BLaER1 treated with 17β-estradiol and CSF1 and Interleukin-3, amounts not matched to agents 10 nM and 100 nM (cell line): ENCODE measurements around the gene RETREG2.
A peak's percentile ranks its signal among the peaks of the same experiment; 100 is the strongest.
"Not testable (repeated sequence)": the region's sequence is repeated elsewhere in the genome, so short reads cannot be mapped to it uniquely, and the experiment has no call there.

ENCODE experiments used
- H3K27ac ChIP-seq, 11 experiments: shearing (Covaris generic); formaldehyde crosslinking; 2 replicates each; pipeline ENCODE4 v1.8.1; 2022
- H3K27me3 ChIP-seq, 11 experiments: shearing (Covaris generic); formaldehyde crosslinking; 2 replicates each; pipeline ENCODE4 v1.8.1; 2022
- H3K36me3 ChIP-seq, 11 experiments: shearing (Covaris generic); formaldehyde crosslinking; 2 replicates each; pipeline ENCODE4 v1.8.1; 2022
- H3K4me1 ChIP-seq, 10 experiments: shearing (Covaris generic); formaldehyde crosslinking; 2 replicates each; pipeline ENCODE4 v1.8.1; 2022
- H3K4me2 ChIP-seq, 11 experiments: shearing (Covaris generic); formaldehyde crosslinking; 2 replicates each; pipeline ENCODE4 v1.8.1; 2022
- H3K4me3 ChIP-seq, 10 experiments: shearing (Covaris generic); formaldehyde crosslinking; 2 replicates each; pipeline ENCODE4 v1.8.1; 2022
- H3K9ac ChIP-seq, 11 experiments: shearing (Covaris generic); formaldehyde crosslinking; 2 replicates each; pipeline ENCODE4 v1.8.1; 2022
- H3K9me3 ChIP-seq, 11 experiments: shearing (Covaris generic); formaldehyde crosslinking; replicated peaks in 1 of 11; 2 replicates each; pipeline ENCODE4 v1.8.1; 2022
- H4K20me1 ChIP-seq, 11 experiments: shearing (Covaris generic); formaldehyde crosslinking; 2 replicates each; pipeline ENCODE4 v1.8.1; 2022
- Cebpa-rat ChIP-seq, 11 experiments: shearing (Covaris generic); IDR thresholded peaks; 2 replicates each; pipeline ENCODE4 v1.8.1; 2022

RETREG2 gene

GRCh38 chr2:219199470-219200211 lies 21.6 kb downstream of the RETREG2 start:
- Histone ChIP-seq H3K9ac (no peak overlapping the region), H3K27ac (no peak overlapping the region), H3K27me3 (no peaks in the 10 kb centered on the region), H3K4me3 (no peak overlapping the region), H4K20me1 (no peaks in the 10 kb centered on the region), H3K4me2 (no peak overlapping the region), H3K36me3 (no peaks in the 10 kb centered on the region), H3K4me1 (no peaks in the 10 kb centered on the region; a peak in 1 of 20 replicates), H3K9me3 (peaks cover 0 to 4% (median 0%) of the 10 kb centered on the region in 11 experiments; a peak in 2 of 22 replicates)
- no peak for TF ChIP-seq Cebpa-rat (IDR thresholded peaks at IDR 0.05)

- H3K27ac ChIP-seq, H3K27me3 ChIP-seq, H3K4me2 ChIP-seq, H3K4me3 ChIP-seq, H3K9ac ChIP-seq, H4K20me1 ChIP-seq, H3K36me3 ChIP-seq, H3K4me1 ChIP-seq, H3K9me3 ChIP-seq: not testable (repeated sequence)
These were observed 22.6 kb downstream of the RETREG2 start for GRCh38 chr2:219200502-219201326.

DNA sequence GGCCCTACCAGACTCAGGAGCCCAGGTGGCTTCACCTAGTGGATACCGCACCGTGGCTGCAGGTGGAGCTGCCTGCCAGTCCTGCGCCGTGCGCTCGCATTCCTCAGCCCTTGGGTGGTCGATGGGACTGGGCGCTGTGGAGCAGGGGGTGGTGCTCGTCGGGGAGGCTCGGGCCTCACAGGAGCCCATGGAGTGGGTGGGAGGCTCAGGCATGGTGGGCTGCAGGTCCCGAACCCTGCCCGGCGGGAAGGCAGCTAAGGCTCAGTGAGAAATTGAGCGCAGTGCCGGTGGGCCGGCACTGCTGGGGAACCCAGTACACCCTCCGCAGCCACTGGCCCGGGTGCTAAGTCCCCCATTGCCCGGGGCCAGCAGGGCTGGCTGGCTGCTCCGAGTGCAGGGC lies 23.3 kb downstream of the RETREG2 start:
- not testable (repeated sequence) for H3K27me3 ChIP-seq, H3K36me3 ChIP-seq, H4K20me1 ChIP-seq, H3K9me3 ChIP-seq, H3K9ac ChIP-seq, H3K4me3 ChIP-seq, H3K4me2 ChIP-seq, H3K27ac ChIP-seq, H3K4me1 ChIP-seq

GRCh38 chr2:219204425-219205164 lies 26.5 kb downstream of the RETREG2 start:
- Histone ChIP-seq H3K4me3 (no peak overlapping the region), H3K9ac (no peak overlapping the region), H3K4me1 (peaks cover 30 to 34% (median 33%) of the 10 kb centered on the region in 10 experiments), H3K4me2 (no peak overlapping the region), H3K9me3 (peaks cover 0 to 5% (median 0%) of the 10 kb centered on the region in 11 experiments; a peak in 2 of 22 replicates), H3K36me3 (peaks cover 13 to 21% (median 17%) of the 10 kb centered on the region in 11 experiments; a peak in 20 of 22 replicates), H3K27ac (no peak overlapping the region), H4K20me1 (peaks cover 0 to 25% (median 6%) of the 10 kb centered on the region in 11 experiments; a peak in 8 of 22 replicates), H3K27me3 (no peaks in the 10 kb centered on the region)
- no peak for TF ChIP-seq Cebpa-rat (IDR thresholded peaks at IDR 0.05)

- Histone ChIP-seq H3K4me2 (no peak overlapping the region), H3K27me3 (no peaks in the 10 kb centered on the region), H3K27ac (no peak overlapping the region), H3K9ac (no peak overlapping the region), H3K4me3 (no peak overlapping the region), H3K36me3 (peaks cover 16 to 26% (median 21%) of the 10 kb centered on the region in 11 experiments; a peak in 21 of 22 replicates), H3K9me3 (peaks cover 0 to 5% (median 0%) of the 10 kb centered on the region in 11 experiments; a peak in 2 of 22 replicates), H3K4me1 (peaks cover 36 to 40% (median 39%) of the 10 kb centered on the region in 10 experiments), H4K20me1 (peaks cover 0 to 25% (median 6%) of the 10 kb centered on the region in 11 experiments; a peak in 8 of 22 replicates)
- no peak for TF ChIP-seq Cebpa-rat (IDR thresholded peaks at IDR 0.05)
These were observed 27.1 kb downstream of the RETREG2 start for GRCh38 chr2:219205165-219205538.

DNA sequence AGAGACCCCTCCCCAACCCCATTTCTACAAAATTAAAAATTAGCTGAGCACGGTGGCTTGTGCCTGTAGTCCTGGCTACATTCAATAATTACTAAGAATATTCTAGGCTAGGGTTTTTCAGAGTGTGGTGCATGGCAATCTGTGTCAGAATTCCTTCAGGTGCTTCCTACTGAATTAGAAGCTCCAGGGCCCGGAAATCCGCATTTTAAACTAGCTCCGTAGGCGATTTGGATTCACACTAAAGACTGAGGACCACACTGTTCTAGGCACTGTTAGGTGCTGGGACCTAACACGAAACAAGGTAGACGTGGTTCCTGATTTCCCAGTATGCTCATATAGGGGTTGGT lies 27.9 kb downstream of the RETREG2 start:
- Histone ChIP-seq H3K4me3 (peak overlapping the region; percentile 51 to 74 (median 62)), H3K4me1 (peaks cover 40 to 48% (median 44%) of the 10 kb centered on the region in 10 experiments), H3K4me2 (peak overlapping the region; percentile 66 to 96 (median 88)), H3K27me3 (no peaks in the 10 kb centered on the region), H4K20me1 (peaks cover 0 to 25% (median 6%) of the 10 kb centered on the region in 11 experiments; a peak in 8 of 22 replicates), H3K9ac (peak overlapping the region; percentile 74 to 84 (median 77)), H3K36me3 (peaks cover 21 to 34% (median 29%) of the 10 kb centered on the region in 11 experiments; a peak in 21 of 22 replicates), H3K27ac (peak overlapping the region; percentile 37 to 81 (median 76)), H3K9me3 (peaks cover 0 to 5% (median 0%) of the 10 kb centered on the region in 11 experiments; a peak in 2 of 22 replicates)
- no peak for TF ChIP-seq Cebpa-rat (IDR thresholded peaks at IDR 0.05)

DNA sequence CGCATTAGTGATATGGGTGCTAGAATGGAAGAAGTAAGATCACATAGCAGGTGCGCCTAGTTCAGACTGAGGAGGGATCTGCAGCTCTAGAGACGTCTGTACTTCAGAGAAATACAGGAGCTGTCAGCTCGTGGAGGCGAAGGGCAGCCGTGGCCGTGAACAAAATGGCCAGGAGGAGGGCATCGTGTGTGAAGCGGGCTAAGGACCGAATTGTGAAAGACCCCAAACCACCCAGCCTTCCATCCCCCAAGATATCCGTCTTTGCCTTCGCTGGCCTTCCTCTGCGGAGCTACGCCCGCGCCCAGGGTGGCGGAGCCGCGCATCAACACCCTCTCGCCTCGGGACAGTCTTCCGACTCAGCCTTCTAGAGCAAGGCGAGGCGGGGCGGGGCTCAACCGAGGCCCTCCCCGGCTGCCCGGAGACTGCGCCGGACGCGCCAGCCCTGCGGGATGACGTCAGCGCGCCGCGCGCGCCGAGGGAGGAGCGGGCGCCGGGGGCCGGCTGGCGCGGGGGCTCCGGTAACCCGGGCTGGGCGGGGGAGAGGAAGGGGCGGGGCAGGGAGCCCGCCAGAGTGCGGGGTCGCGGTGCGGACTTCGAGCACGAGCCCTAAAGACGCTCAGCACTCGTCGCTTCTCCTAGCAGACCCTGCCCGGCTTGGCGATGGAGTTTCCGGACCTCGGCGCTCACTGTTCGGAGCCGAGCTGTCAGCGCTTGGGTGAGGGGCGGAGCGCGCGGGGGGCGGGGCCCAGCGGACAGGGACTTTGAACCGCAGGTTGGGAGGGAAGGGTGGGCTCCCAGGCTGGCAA lies 28.5 kb downstream of the RETREG2 start, which contains the start of gene ZFAND2B:
Gene ZFAND2B, plus strand, starts transcription at position 455 of the 806 bp plus-strand sequence. Its CDS starts 206 bp downstream, at position 661.
- no peak for TF ChIP-seq Cebpa-rat (IDR thresholded peaks at IDR 0.05)
- peak within 1 kb of the TSS; percentile 90 to 97 (median 95) for H3K4me2 ChIP-seq
- H4K20me1 ChIP-seq = peaks cover 0 to 25% (median 6%) of the 10 kb centered on the region in 11 experiments; a peak in 9 of 22 replicates
- peak within 1 kb of the TSS; percentile 65 to 81 (median 76) for H3K27ac ChIP-seq
- peaks cover 0 to 5% (median 0%) of the 10 kb centered on the region in 11 experiments; a peak in 2 of 22 replicates for H3K9me3 ChIP-seq
- H3K36me3 ChIP-seq = peaks cover 21 to 40% (median 32%) of the 10 kb centered on the region in 11 experiments; a peak in 21 of 22 replicates
- peak within 1 kb of the TSS; percentile 74 to 84 (median 77) for H3K9ac ChIP-seq
- peak within 1 kb of the TSS; percentile 51 to 74 (median 62) for H3K4me3 ChIP-seq
- no peaks in the 10 kb centered on the region for H3K27me3 ChIP-seq
- peaks cover 40 to 51% (median 45%) of the 10 kb centered on the region in 10 experiments for H3K4me1 ChIP-seq
